Stimulated activated CD4-positive, alpha-beta T cell treated with anti-CD3 and anti-CD28 coated beads, Interleukin-4, amount 100 ng/mL, for 48 hours (primary cell): ENCODE results near the gene ATG14.

ENCODE experiments used
- DNase-seq, 2 donors: peaks; one replicate each; pipeline ENCODE4 v3.0.0-alpha.2; 2020; ENCODE audit warnings: low read depth in 2 of 2

Gene ATG14

DNA sequence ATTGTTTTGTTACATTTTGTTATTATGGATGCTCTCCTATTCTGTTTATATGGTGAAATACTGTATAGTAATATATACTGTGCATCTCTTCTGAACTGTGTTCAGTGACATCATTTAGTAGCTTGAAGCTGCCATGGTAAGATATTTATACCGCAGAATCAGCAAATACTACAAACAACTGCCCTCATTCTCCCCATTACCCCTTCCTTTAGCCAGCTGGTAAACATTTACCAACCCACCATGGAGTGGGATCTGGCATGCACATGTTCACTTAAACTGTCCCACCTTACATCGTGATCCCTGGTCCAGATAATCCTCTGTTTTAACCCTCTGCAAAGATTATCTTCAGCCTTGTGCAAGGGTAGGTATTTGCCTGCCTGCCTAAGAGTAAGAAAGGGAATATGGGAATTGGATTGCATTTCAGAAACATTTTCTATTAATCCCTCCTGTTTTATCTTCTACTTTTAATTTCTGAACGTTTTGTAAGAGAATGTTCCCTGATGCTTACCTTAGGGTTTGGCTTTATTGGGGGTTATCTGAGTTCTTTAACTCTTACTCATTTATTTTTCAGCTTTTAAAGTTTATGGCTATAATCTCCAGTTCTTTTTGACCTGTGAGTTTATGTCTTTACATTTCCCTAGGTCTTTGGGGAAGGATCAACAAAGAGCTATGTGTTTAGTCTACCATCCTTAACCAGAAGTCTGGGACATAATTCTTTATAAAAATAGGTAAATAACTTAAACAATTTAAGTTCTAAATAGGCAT lies 93.9 kb downstream of the ATG14 start:
- no peak for DNase-seq

DNA sequence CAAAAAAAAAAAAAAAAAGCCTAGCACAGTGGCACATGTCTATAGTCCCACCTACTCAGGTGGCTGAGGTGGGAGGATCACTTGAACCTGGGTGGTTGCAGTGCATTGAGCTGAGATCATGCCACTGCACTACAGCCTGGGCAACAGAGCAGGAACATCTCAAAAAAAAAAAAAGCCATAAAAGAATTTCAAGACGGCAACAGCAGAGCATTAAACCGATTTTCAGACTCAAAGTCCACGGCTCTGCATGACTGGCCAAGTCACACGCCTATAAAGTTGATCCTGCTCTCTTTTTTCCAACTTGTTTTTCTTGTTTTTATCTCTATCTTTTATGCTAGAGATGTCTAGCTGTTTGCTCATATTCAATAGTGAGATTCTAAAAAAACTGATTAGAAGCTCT lies 95.1 kb downstream of the ATG14 start:
- DNase-seq = no peak
